Tibial artery (tissue), 4 donors: Measurements from ENCODE around the gene HVCN1.
A peak's percentile ranks its signal among the peaks of the same experiment; 100 is the strongest.

Experiments
- DNase-seq, 2 donors: peaks; one replicate each; pipeline ENCODE4 v3.0.0-alpha.2; 2019
- H3K27ac ChIP-seq, 2 donors: fragments of 200-600 bp; sonication (generic) in 1 of 2; 1 replicate in 1 of 2; 2 replicates in 1 of 2; pipeline ENCODE4 v1.5.1; 2018 to 2019; ENCODE audit warnings: mild to moderate bottlenecking in 1 of 2
- H3K27me3 ChIP-seq, 2 donors: fragments of 200-600 bp; sonication (generic) in 1 of 2; one replicate each; pipeline versions ENCODE4 v1.5.1 to v1.6.0; 2016 to 2019
- H3K36me3 ChIP-seq, 3 donors: fragments of 200-600 bp; sonication (generic) in 2 of 3; one replicate each; pipeline ENCODE4 v1.5.1; 2016 to 2019; ENCODE audit warnings: mild to moderate bottlenecking in 2 of 3
- H3K4me1 ChIP-seq, 4 donors: fragments of 200-600 bp; sonication (generic) in 2 of 4; 1 replicate in 3 of 4; 2 replicates in 1 of 4; pipeline ENCODE4 v1.5.1; 2016 to 2019
- H3K4me3 ChIP-seq, 2 donors: fragments of 200-600 bp; sonication (generic) in 1 of 2; 1 replicate in 1 of 2; 2 replicates in 1 of 2; pipeline ENCODE4 v1.5.1; 2018 to 2019; ENCODE audit warnings: mild to moderate bottlenecking in 2 of 2
- H3K9me3 ChIP-seq, 3 donors: fragments of 200-600 bp; sonication (generic) in 1 of 3; one replicate each; pipeline ENCODE4 v1.5.1; 2016 to 2019
- intact Hi-C: fragments of 100-400 bp; cut with DNase I; formaldehyde crosslinking; loops from one replicate; pipeline ENCODE4 v1.15.0; 2023; ENCODE audit warnings: low total_unique reads
- TF ChIP-seq, protein P1 (sequence below), 2 experiments: fragments of 200-600 bp in 1 of 2; fragments of 450-650 bp in 1 of 2; IDR thresholded peaks; one replicate each; pipeline ENCODE4 v1.5.1; 2017 to 2019; ENCODE audit warnings: antibody characterized with exemption in 2 of 2, mild to moderate bottlenecking in 1 of 2, moderate library complexity in 1 of 2

The HVCN1 gene

GRCh38 chr12:110600254-110600653 is 88.7 kb downstream of the HVCN1 start:
- no peaks in the 10 kb centered on the region for H3K9me3 ChIP-seq
- no peaks in the 10 kb centered on the region for H3K4me1 ChIP-seq
- no peaks in the 10 kb centered on the region for H3K36me3 ChIP-seq
- no peak overlapping the region for H3K27ac ChIP-seq
- no peak overlapping the region for H3K4me3 ChIP-seq
- intact Hi-C loops, result loop anchor here (2.0 to 5.0 kb wide), 2 partner anchors 87 to 143 kb away; no protein-coding TSS in a partner anchor
- TF ChIP-seq, protein P1, sequence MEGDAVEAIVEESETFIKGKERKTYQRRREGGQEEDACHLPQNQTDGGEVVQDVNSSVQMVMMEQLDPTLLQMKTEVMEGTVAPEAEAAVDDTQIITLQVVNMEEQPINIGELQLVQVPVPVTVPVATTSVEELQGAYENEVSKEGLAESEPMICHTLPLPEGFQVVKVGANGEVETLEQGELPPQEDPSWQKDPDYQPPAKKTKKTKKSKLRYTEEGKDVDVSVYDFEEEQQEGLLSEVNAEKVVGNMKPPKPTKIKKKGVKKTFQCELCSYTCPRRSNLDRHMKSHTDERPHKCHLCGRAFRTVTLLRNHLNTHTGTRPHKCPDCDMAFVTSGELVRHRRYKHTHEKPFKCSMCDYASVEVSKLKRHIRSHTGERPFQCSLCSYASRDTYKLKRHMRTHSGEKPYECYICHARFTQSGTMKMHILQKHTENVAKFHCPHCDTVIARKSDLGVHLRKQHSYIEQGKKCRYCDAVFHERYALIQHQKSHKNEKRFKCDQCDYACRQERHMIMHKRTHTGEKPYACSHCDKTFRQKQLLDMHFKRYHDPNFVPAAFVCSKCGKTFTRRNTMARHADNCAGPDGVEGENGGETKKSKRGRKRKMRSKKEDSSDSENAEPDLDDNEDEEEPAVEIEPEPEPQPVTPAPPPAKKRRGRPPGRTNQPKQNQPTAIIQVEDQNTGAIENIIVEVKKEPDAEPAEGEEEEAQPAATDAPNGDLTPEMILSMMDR (IDR thresholded peaks at IDR 0.05), result peak; percentile 41 to 76
- no peaks in the 10 kb centered on the region for H3K27me3 ChIP-seq
- DNase-seq, result no peak

DNA sequence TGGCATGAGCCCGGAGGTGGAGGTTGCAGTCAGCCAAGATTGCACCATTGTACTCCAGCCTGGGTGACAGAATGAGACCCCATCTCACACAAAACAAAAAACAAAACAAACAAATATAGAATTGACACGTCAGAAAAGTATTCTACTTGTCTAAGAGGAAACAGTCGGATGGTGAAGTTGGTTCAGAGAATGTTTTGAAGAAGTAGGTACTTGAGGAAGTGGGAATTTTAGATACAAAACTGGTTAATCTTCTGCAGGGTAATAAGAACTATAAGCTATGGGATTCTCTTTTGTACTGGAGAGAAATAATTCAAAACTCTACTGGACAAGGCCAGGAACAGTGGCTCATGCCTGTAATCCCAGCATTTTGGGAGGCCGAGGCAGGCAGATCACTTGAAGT is 89.6 kb downstream of the HVCN1 start:
- no peaks in the 10 kb centered on the region for H3K36me3 ChIP-seq
- DNase-seq, result no peak
- H3K4me3 ChIP-seq, result no peak overlapping the region
- intact Hi-C loops, result no loop called here
- no peak overlapping the region for H3K27ac ChIP-seq
- no peaks in the 10 kb centered on the region for H3K27me3 ChIP-seq
- no peaks in the 10 kb centered on the region for H3K9me3 ChIP-seq
- H3K4me1 ChIP-seq, result no peaks in the 10 kb centered on the region
- TF ChIP-seq, protein P1 (IDR thresholded peaks at IDR 0.05), result no peak
